Kidney (tissue), 14 donors: Measurements from ENCODE around the gene GPC4. TPM values are rescaled to one million over a fixed set of nuclear protein-coding genes. Genes with fewer than 3 reads are reported as not detected.

Experiments
- DNase-seq, 5 donors: peaks; one replicate each; pipeline ENCODE4 v3.0.0-alpha.2; 2013 to 2020
- FAIRE-seq: peaks from 2 replicates; lab custom pipeline; 2012; peaks lifted over from hg19 to GRCh38; lab: Jason Lieb, UNC
- H3K27ac ChIP-seq, 2 donors: one replicate each; pipeline ENCODE4 v1.7.0; 2013; ENCODE audit warnings: low read depth in 2 of 2, low read length in 2 of 2, inconsistent platforms in 1 of 2
- H3K27me3 ChIP-seq: one replicate; pipeline ENCODE4 v1.7.1; 2013; ENCODE audit warnings: low read length, inconsistent platforms; ENCODE audit not compliant: control insufficient read depth, insufficient read depth
- H3K36me3 ChIP-seq, 3 donors: one replicate each; pipeline versions ENCODE4 v1.7.0 to v1.7.1; 2013; ENCODE audit warnings: low read length in 3 of 3, control low read depth in 1 of 3, inconsistent platforms in 1 of 3; ENCODE audit not compliant: insufficient read depth in 3 of 3, control insufficient read depth in 2 of 3
- H3K4me1 ChIP-seq, 3 donors: one replicate each; pipeline versions ENCODE4 v1.7.0 to v1.7.1; 2013; ENCODE audit warnings: low read length in 3 of 3, inconsistent platforms in 1 of 3, low read depth in 1 of 3; ENCODE audit not compliant: control insufficient read depth in 2 of 3, insufficient read depth in 2 of 3
- H3K4me3 ChIP-seq, 3 donors: one replicate each; pipeline versions ENCODE4 v1.7.0 to v1.8.1; 2013; ENCODE audit warnings: low read length in 3 of 3, control low read depth in 1 of 3, inconsistent platforms in 1 of 3
- H3K9ac ChIP-seq, 3 donors: one replicate each; pipeline versions ENCODE4 v1.7.0 to v1.7.1; 2013; ENCODE audit warnings: low read length in 3 of 3, control low read depth in 1 of 3, inconsistent platforms in 1 of 3
- H3K9me3 ChIP-seq, 3 donors: one replicate each; pipeline versions ENCODE4 v1.7.0 to v1.7.1; 2013; ENCODE audit warnings: low read length in 3 of 3, control low read depth in 1 of 3, inconsistent platforms in 1 of 3; ENCODE audit not compliant: control insufficient read depth in 2 of 3, insufficient read depth in 1 of 3
- intact Hi-C: fragments of 100-400 bp; cut with DNase I; formaldehyde crosslinking; loops from one replicate; pipeline ENCODE4 v1.11.1; 2022
- polyA plus RNA-seq: library from polyadenylated mRNA; stranded (reverse); fragments of 350-450 nt; fragmentation: Illumina TruSeq; extraction: RNeasy Lipid Tissue Mini Kit (QIAGEN cat#74804); gene quantifications from one replicate; pipeline ENCODE4 v1.2.3, GENCODE V29; 2014; ENCODE audit warnings: low read depth, low replicate concordance; ENCODE audit not compliant: insufficient read depth
- total RNA-seq: library from RNA; stranded (reverse); fragmentation: NEBNext Ultra II Directional; extraction: Animal tissue kit (Norgen Biotek cat#: 25700); gene quantifications from one replicate; pipeline ENCODE4 v1.2.1, GENCODE V29; 2021
- TF ChIP-seq, protein P1 (sequence below): IDR thresholded peaks from 3 replicates; pipeline ENCODE4 v1.5.1; 2012; ENCODE audit warnings: mild to moderate bottlenecking, moderate library complexity, borderline replicate concordance; ENCODE audit not compliant: insufficient read depth; ENCODE audit errors: extremely low read depth
- donor health status: control.
- donor health status: control.
- donor health status: control.
- donor health status: control.
- donor health status: control.
- donor health status: DM: yes; HTN: yes; CAD: no.
- donor health status: Normal renal cell carcinoma (clear cell type).

GPC4 gene
- total and polyA plus RNA-seq, 2 donors from 2014 or later, result 19.5 to 70.3 TPM

- no peak overlapping the region for H3K9ac ChIP-seq
- peak; percentile 63 for FAIRE-seq
- TF ChIP-seq, protein P1, sequence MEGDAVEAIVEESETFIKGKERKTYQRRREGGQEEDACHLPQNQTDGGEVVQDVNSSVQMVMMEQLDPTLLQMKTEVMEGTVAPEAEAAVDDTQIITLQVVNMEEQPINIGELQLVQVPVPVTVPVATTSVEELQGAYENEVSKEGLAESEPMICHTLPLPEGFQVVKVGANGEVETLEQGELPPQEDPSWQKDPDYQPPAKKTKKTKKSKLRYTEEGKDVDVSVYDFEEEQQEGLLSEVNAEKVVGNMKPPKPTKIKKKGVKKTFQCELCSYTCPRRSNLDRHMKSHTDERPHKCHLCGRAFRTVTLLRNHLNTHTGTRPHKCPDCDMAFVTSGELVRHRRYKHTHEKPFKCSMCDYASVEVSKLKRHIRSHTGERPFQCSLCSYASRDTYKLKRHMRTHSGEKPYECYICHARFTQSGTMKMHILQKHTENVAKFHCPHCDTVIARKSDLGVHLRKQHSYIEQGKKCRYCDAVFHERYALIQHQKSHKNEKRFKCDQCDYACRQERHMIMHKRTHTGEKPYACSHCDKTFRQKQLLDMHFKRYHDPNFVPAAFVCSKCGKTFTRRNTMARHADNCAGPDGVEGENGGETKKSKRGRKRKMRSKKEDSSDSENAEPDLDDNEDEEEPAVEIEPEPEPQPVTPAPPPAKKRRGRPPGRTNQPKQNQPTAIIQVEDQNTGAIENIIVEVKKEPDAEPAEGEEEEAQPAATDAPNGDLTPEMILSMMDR, result no peak
Measured at GRCh38 chrX:133300591-133300990, 114.7 kb downstream of the GPC4 start.

DNA sequence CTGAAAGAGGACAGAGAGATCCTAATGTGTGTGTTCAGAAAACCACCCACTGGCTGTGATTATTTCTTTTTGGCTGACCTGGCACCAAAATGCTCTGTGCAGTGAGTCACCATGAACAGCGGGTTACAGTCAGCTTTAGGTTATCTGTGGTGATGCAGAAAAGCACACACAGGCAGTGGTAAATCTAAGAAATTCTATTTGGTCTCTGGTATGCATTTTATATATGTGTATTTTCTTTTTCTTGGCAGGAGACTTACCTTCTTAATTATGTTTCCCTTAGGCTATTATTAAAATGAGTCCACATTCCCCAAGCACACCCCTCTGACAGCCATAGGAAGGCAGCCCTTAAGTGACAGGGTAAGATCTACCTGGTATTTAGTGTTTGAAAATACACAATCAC, 118.0 kb downstream of the GPC4 start:
- H3K9me3 ChIP-seq, result no peaks in the 10 kb centered on the region
- intact Hi-C loops, result no loop called here
- no peak overlapping the region for H3K4me3 ChIP-seq
- DNase-seq (peak in 1 of 5 donors; percentile 7), FAIRE-seq (no peak)
- TF ChIP-seq, protein P1, result no peak
- H3K36me3 ChIP-seq, result no peaks in the 10 kb centered on the region
- no peaks in the 10 kb centered on the region for H3K27me3 ChIP-seq
- H3K27ac ChIP-seq, result no peak overlapping the region
- peaks cover 0 to 2% (median 0%) of the 10 kb centered on the region in 3 donors for H3K4me1 ChIP-seq
- no peak overlapping the region for H3K9ac ChIP-seq

More at GRCh38 chrX:133300591-133300990, 114.7 kb downstream of the GPC4 start:
- Histone ChIP-seq H3K36me3 (peaks cover 0 to 14% (median 0%) of the 10 kb centered on the region in 3 donors), H3K27ac (no peak overlapping the region), H3K9me3 (no peaks in the 10 kb centered on the region), H3K4me3 (no peak overlapping the region), H3K27me3 (peaks cover 2% of the 10 kb centered on the region), H3K4me1 (peaks cover 0 to 2% (median 0%) of the 10 kb centered on the region in 3 donors)
- intact Hi-C loops, result no loop called here
- DNase-seq, result no peak

GRCh38 chrX:133294126-133294525, 121.2 kb downstream of the GPC4 start:
- no peak for DNase-seq
- intact Hi-C loops, result no loop called here
- Histone ChIP-seq H3K9ac (no peak overlapping the region), H3K9me3 (no peaks in the 10 kb centered on the region), H3K27me3 (no peaks in the 10 kb centered on the region), H3K36me3 (no peaks in the 10 kb centered on the region), H3K4me1 (peaks cover 0 to 2% (median 0%) of the 10 kb centered on the region in 3 donors), H3K27ac (no peak overlapping the region), H3K4me3 (no peak overlapping the region)
- no peak for FAIRE-seq
- TF ChIP-seq, protein P1, result no peak

DNA sequence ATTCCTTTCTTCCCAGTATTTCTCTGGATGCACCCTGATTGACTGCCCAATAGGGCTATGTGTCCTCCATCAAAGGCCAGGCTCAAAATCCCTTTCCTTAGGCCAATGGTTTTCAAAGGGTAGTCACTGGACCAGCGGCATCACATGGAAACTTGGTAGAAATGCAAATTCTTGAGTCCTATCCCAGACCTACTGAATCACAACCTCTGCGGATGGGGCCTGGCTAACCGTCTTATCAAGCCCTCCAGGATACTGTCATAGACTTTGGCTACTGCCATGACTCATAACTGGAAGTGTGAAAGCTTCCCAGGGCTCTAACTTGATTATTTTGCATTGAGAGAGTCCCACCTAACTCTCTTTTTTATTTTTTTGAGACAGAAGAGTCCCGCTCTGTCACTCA, 125.2 kb downstream of the GPC4 start:
- no peak overlapping the region for H3K27ac ChIP-seq
- no peaks in the 10 kb centered on the region for H3K9me3 ChIP-seq
- no peaks in the 10 kb centered on the region for H3K36me3 ChIP-seq
- intact Hi-C loops, result no loop called here
- H3K9ac ChIP-seq, result no peak overlapping the region
- FAIRE-seq (no peak), DNase-seq (no peak)
- no peaks in the 10 kb centered on the region for H3K4me1 ChIP-seq
- no peak overlapping the region for H3K4me3 ChIP-seq
- H3K27me3 ChIP-seq, result no peaks in the 10 kb centered on the region
- TF ChIP-seq, protein P1, result no peak
